Heart left ventricle (tissue), 16 donors: Measurements from ENCODE around the gene NACC2. TPM values are rescaled to one million over a fixed set of nuclear protein-coding genes. Genes with fewer than 3 reads are reported as not detected.

Source experiments
- ATAC-seq, 4 donors: fragments of 200-7000 bp; cut with Tn5 transposase; one replicate each; pipeline ENCODE4 v1.9.1; 2020 to 2022; ENCODE audit warnings: moderate library complexity in 4 of 4, mild to moderate bottlenecking in 3 of 4, moderate number of reproducible peaks in 1 of 4
- DNase-seq, 5 donors: peaks; one replicate each; pipeline ENCODE4 v3.0.0-alpha.2; 2020
- H3K27ac ChIP-seq, 12 donors: fragments of 200-600 bp; sonication (generic) in 4 of 12; one replicate each; pipeline versions ENCODE4 v1.5.0 to v1.8.0; 2016 to 2022; ENCODE audit warnings: mild to moderate bottlenecking in 2 of 12
- H3K27me3 ChIP-seq, 9 donors: fragments of 200-600 bp; sonication (generic) in 2 of 9; one replicate each; pipeline versions ENCODE4 v1.5.1 to v1.8.0; 2016 to 2022; ENCODE audit warnings: mild to moderate bottlenecking in 3 of 9
- H3K36me3 ChIP-seq, 9 donors: fragments of 200-600 bp; sonication (generic) in 2 of 9; one replicate each; pipeline versions ENCODE4 v1.5.0 to v1.8.0; 2018 to 2022; ENCODE audit warnings: mild to moderate bottlenecking in 2 of 9
- H3K4me1 ChIP-seq, 12 donors: fragments of 200-600 bp; sonication (generic) in 4 of 12; one replicate each; pipeline versions ENCODE4 v1.5.0 to v1.8.0; 2016 to 2022; ENCODE audit warnings: mild to moderate bottlenecking in 3 of 12
- H3K4me3 ChIP-seq, 12 donors: fragments of 200-600 bp; sonication (generic) in 4 of 12; one replicate each; pipeline versions ENCODE4 v1.5.0 to v1.8.0; 2017 to 2022; ENCODE audit warnings: mild to moderate bottlenecking in 9 of 12, moderate library complexity in 4 of 12
- H3K9me3 ChIP-seq, 12 donors: fragments of 200-600 bp; sonication (generic) in 4 of 12; one replicate each; pipeline versions ENCODE4 v1.5.0 to v1.8.0; 2016 to 2022; ENCODE audit warnings: mild to moderate bottlenecking in 1 of 12
- POLR2A ChIP-seq, 2 donors: fragments of 450-650 bp; IDR thresholded peaks; one replicate each; pipeline ENCODE4 v1.6.1; 2017; ENCODE audit warnings: antibody characterized with exemption in 2 of 2, mild to moderate bottlenecking in 2 of 2, moderate library complexity in 2 of 2
- WGBS, 4 donors: extraction: QIAGEN DNeasy Blood & Tissue Kit in 2 of 4; methylation state at CpG; one replicate each; pipeline versions ENCODE4 v1.1.5 to v1.1.7; 2013 to 2018; 5-methylcytosine and 5-hydroxymethylcytosine counted together
- intact Hi-C, 10 donors: fragments of 100-400 bp; cut with DNase I; formaldehyde crosslinking; loops; one replicate each; pipeline versions ENCODE4 v1.11.1 to v1.14.2; 2022
- polyA plus RNA-seq, 2 donors: library from polyadenylated mRNA; stranded (reverse); fragments of 200-250 nt; gene quantifications; one replicate each; pipeline ENCODE4 v1.2.3, GENCODE V29; 2013
- total RNA-seq, 9 donors: library from RNA; depleted of rRNA in 2 of 9; stranded (reverse); fragments of >200 nt in 2 of 9; fragmentation: NEBNext Ultra II Directional in 3 of 9; extraction: Animal tissue kit (Norgen Biotek cat#: 25700) in 3 of 9; gene quantifications; one replicate each; pipeline versions ENCODE4 v1.1.0 to v1.2.4, GENCODE V29; 2016 to 2023
- TF ChIP-seq, protein P1 (sequence below), 12 donors: fragments of 200-600 bp; sonication (generic) in 4 of 12; IDR thresholded peaks; one replicate each; pipeline versions ENCODE4 v1.5.0 to v1.8.0; 2018 to 2022; ENCODE audit warnings: antibody characterized with exemption in 12 of 12, mild to moderate bottlenecking in 5 of 12
- donor health status: ischemic (EF 13 %, LVEDD 7.1; RV severe dilation, severe dysfunction).
- donor health status: healthy with polysubstance abuse.
- donor health status: DM: no; HTN: yes; CAD: no.
- donor health status: DM: no; HTN: no; CAD: no.
- donor health status: ischemic (EF 25% LVEDD 6.9; RV normal size, moderate dysfunction).
- donor health status: ischemic (EF 25% LVEDD 5.7; RV mildly dilated, moderate dysfunction).
- donor health status: healthy.
- donor health status: DM: yes; HTN: yes; CAD: no.
- donor health status: ischemic (EF 35%, LVEDD 5.7; RV mildly dilated, moderate dysfunction).
- donor health status: nonischemic (EF 11% LVEDD 7.7; RV severe dilation, severe dysfunction).
- donor health status: DM: yes; HTN: yes; CAD: no.
- donor health status: PGD.
- donor health status: ischemic (EF 29% LVEDD 5.4; RV normal size, mild dysfunction).
- donor health status: nonischemic (EF 23%, LVEDD 6.1; RV moderate dilation, normal function).

The NACC2 gene
- total and polyA plus RNA-seq, 11 donors: 17.9 to 66.5 (median 47.4) TPM

DNA sequence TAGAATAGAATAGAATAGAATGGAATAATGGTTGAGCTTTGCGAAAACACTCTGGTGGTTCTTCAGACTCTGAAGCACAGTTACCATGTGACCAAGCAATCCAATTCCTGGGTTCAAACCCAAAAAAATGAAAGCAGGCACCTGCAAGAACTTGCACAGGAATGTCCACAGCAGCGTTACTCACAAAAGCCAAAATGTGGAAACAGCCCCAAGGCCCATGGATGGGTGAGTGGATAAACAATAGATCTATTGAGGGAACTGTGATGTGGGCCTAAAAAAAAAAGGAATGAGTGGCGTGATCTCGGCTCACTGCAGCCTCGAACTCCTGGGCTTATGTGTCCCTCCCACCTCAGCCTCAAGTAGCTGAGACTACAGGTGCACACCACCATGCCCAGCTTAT lies 45.0 kb upstream of the NACC2 start:
- no peaks in the 10 kb centered on the region for H3K36me3 ChIP-seq
- H3K27me3 ChIP-seq: peaks cover 0 to 51% (median 17%) of the 10 kb centered on the region in 9 donors
- no peaks in the 10 kb centered on the region for H3K9me3 ChIP-seq
- 89 to 96% (median 92%) methylated on average over 5 of the region's 5 CpGs for WGBS, 4 donors
- ATAC-seq (no peak), DNase-seq (no peak)
- no peak overlapping the region for H3K27ac ChIP-seq
- intact Hi-C loops: loop anchor here in 4 of 10 donors (5.0 to 10.0 kb wide), 2 partner anchors 87 to 145 kb away; no protein-coding TSS in a partner anchor
- H3K4me1 ChIP-seq: peaks cover 0 to 13% (median 0%) of the 10 kb centered on the region in 12 donors
- no peak overlapping the region for H3K4me3 ChIP-seq
- TF ChIP-seq, protein P1, sequence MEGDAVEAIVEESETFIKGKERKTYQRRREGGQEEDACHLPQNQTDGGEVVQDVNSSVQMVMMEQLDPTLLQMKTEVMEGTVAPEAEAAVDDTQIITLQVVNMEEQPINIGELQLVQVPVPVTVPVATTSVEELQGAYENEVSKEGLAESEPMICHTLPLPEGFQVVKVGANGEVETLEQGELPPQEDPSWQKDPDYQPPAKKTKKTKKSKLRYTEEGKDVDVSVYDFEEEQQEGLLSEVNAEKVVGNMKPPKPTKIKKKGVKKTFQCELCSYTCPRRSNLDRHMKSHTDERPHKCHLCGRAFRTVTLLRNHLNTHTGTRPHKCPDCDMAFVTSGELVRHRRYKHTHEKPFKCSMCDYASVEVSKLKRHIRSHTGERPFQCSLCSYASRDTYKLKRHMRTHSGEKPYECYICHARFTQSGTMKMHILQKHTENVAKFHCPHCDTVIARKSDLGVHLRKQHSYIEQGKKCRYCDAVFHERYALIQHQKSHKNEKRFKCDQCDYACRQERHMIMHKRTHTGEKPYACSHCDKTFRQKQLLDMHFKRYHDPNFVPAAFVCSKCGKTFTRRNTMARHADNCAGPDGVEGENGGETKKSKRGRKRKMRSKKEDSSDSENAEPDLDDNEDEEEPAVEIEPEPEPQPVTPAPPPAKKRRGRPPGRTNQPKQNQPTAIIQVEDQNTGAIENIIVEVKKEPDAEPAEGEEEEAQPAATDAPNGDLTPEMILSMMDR (IDR thresholded peaks at IDR 0.05): no peak
- no peak for TF ChIP-seq POLR2A (IDR thresholded peaks at IDR 0.05)

DNA sequence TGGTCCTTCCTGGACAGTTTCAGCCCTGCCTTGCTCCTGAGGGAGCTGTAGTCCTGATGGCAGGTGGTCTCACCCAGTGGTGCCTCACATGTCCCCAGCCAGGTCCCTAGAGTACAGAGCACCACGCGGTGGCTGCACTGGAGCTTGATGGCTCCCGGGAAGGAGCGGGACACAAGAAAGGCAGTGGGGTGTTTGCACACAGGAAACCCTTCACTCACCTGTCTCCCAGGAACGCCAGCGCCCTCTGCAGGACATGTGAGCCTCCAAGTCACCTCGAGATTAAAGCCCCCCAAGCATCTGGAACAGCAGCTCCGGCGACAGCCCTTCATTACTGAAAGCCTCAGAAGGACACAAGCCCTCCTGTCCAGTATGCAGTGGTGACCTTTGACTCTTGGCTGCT lies 43.5 kb upstream of the NACC2 start:
- ATAC-seq: no peak
- no peak overlapping the region for H3K27ac ChIP-seq
- H3K4me1 ChIP-seq: peaks cover 0 to 18% (median 1%) of the 10 kb centered on the region in 12 donors
- no peak overlapping the region for H3K4me3 ChIP-seq
- H3K27me3 ChIP-seq: peaks cover 0 to 49% (median 25%) of the 10 kb centered on the region in 9 donors
- no peaks in the 10 kb centered on the region for H3K9me3 ChIP-seq
- intact Hi-C loops: no loop called here
- TF ChIP-seq POLR2A (IDR thresholded peaks at IDR 0.05): no peak
- TF ChIP-seq, protein P1 (IDR thresholded peaks at IDR 0.05): peak in 3 of 12 donors; percentile 9 to 26 (median 26)
- no peaks in the 10 kb centered on the region for H3K36me3 ChIP-seq
- 11 to 24% (median 15%) methylated on average over 7 to 9 of the region's 9 CpGs for WGBS, 4 donors
- no peak for DNase-seq

DNA sequence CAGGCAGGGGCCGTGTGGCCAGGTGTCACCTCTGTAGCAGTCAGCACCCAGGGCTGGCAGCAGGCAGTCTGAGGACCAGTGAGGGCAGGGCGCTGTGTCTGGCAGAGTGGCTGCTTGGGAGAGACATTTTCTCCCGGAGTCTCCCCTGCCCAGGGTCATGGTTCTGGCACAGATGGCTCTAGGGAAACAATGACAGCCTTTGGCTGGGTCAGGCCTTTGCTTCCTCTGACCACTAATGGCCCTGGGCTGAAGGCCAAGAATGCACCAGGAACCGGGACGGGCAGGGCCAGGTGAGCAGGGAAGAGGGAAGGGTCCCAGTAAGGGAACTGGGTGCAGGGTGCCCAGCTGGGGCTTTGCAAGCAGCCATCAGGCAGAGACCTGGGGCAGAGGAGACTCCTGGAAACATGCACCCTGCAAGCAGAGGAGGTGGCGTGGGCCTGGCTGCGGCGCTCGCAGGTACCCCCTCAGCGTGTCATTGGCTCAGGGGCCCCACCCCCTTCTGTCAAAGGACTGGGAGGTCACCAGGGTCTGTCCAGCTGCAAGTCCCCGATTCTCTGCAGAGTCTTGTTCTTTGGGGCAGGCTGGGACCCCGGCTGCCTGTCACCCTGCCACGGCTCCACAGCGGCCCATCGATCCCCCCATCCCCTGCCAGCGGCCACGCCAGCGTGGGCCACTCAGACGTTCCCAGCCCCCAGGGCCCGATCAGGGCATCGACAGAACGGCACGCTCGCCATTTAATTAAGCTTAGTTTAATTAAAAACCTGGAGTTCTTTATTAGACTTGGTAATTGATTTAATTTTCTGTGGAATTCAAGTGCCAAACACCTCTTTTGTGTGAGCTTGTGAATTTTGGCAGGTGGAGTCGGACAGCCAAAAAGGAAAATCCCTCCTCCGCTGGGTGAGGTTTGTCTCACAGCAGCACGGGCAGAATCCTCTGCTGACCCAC lies 42.5 kb upstream of the NACC2 start:
- ATAC-seq (no peak), DNase-seq (peak in 1 of 5 donors; percentile 51)
- 66 to 73% (median 70%) methylated on average over 26 to 27 of the region's 27 CpGs for WGBS, 4 donors
- H3K36me3 ChIP-seq: no peaks in the 10 kb centered on the region
- TF ChIP-seq, protein P1 (IDR thresholded peaks at IDR 0.05): no peak
- no peak for TF ChIP-seq POLR2A (IDR thresholded peaks at IDR 0.05)
- H3K9me3 ChIP-seq: no peaks in the 10 kb centered on the region
- no peak overlapping the region for H3K27ac ChIP-seq
- peaks cover 0 to 28% (median 5%) of the 10 kb centered on the region in 12 donors for H3K4me1 ChIP-seq
- intact Hi-C loops: no loop called here
- H3K27me3 ChIP-seq: peaks cover 1 to 47% (median 25%) of the 10 kb centered on the region in 9 donors
- H3K4me3 ChIP-seq: no peak overlapping the region
